Kidney (tissue), 14 donors: ENCODE results near the gene TSKU. TPM values are rescaled to one million over a fixed set of nuclear protein-coding genes. Genes with fewer than 3 reads are reported as not detected.
"Not testable (repeated sequence)": the region's sequence is repeated elsewhere in the genome, so short reads cannot be mapped to it uniquely, and the experiment has no call there.

ENCODE experiments used
- DNase-seq, 5 donors: peaks; one replicate each; pipeline ENCODE4 v3.0.0-alpha.2; 2013 to 2020
- FAIRE-seq: peaks from 2 replicates; lab custom pipeline; 2012; peaks lifted over from hg19 to GRCh38; lab: Jason Lieb, UNC
- H3K27ac ChIP-seq, 2 donors: one replicate each; pipeline ENCODE4 v1.7.0; 2013; ENCODE audit warnings: low read depth in 2 of 2, low read length in 2 of 2, inconsistent platforms in 1 of 2
- H3K27me3 ChIP-seq: one replicate; pipeline ENCODE4 v1.7.1; 2013; ENCODE audit warnings: low read length, inconsistent platforms; ENCODE audit not compliant: control insufficient read depth, insufficient read depth
- H3K36me3 ChIP-seq, 3 donors: one replicate each; pipeline versions ENCODE4 v1.7.0 to v1.7.1; 2013; ENCODE audit warnings: low read length in 3 of 3, control low read depth in 1 of 3, inconsistent platforms in 1 of 3; ENCODE audit not compliant: insufficient read depth in 3 of 3, control insufficient read depth in 2 of 3
- H3K4me1 ChIP-seq, 3 donors: one replicate each; pipeline versions ENCODE4 v1.7.0 to v1.7.1; 2013; ENCODE audit warnings: low read length in 3 of 3, inconsistent platforms in 1 of 3, low read depth in 1 of 3; ENCODE audit not compliant: control insufficient read depth in 2 of 3, insufficient read depth in 2 of 3
- H3K4me3 ChIP-seq, 3 donors: one replicate each; pipeline versions ENCODE4 v1.7.0 to v1.8.1; 2013; ENCODE audit warnings: low read length in 3 of 3, control low read depth in 1 of 3, inconsistent platforms in 1 of 3
- H3K9ac ChIP-seq, 3 donors: one replicate each; pipeline versions ENCODE4 v1.7.0 to v1.7.1; 2013; ENCODE audit warnings: low read length in 3 of 3, control low read depth in 1 of 3, inconsistent platforms in 1 of 3
- H3K9me3 ChIP-seq, 3 donors: one replicate each; pipeline versions ENCODE4 v1.7.0 to v1.7.1; 2013; ENCODE audit warnings: low read length in 3 of 3, control low read depth in 1 of 3, inconsistent platforms in 1 of 3; ENCODE audit not compliant: control insufficient read depth in 2 of 3, insufficient read depth in 1 of 3
- intact Hi-C: fragments of 100-400 bp; cut with DNase I; formaldehyde crosslinking; loops from one replicate; pipeline ENCODE4 v1.11.1; 2022
- polyA plus RNA-seq: library from polyadenylated mRNA; stranded (reverse); fragments of 350-450 nt; fragmentation: Illumina TruSeq; extraction: RNeasy Lipid Tissue Mini Kit (QIAGEN cat#74804); gene quantifications from one replicate; pipeline ENCODE4 v1.2.3, GENCODE V29; 2014; ENCODE audit warnings: low read depth, low replicate concordance; ENCODE audit not compliant: insufficient read depth
- total RNA-seq: library from RNA; stranded (reverse); fragmentation: NEBNext Ultra II Directional; extraction: Animal tissue kit (Norgen Biotek cat#: 25700); gene quantifications from one replicate; pipeline ENCODE4 v1.2.1, GENCODE V29; 2021
- TF ChIP-seq, protein P1 (sequence below): IDR thresholded peaks from 3 replicates; pipeline ENCODE4 v1.5.1; 2012; ENCODE audit warnings: mild to moderate bottlenecking, moderate library complexity, borderline replicate concordance; ENCODE audit not compliant: insufficient read depth; ENCODE audit errors: extremely low read depth
- donor health status: control.
- donor health status: control.
- donor health status: control.
- donor health status: control.
- donor health status: control.
- donor health status: DM: yes; HTN: yes; CAD: no.
- donor health status: Normal renal cell carcinoma (clear cell type).

The TSKU gene
- total and polyA plus RNA-seq, 2 donors from 2014 or later = 27.3 to 41.0 TPM

- intact Hi-C loops = no loop called here
- no peak overlapping the region for H3K9ac ChIP-seq
These were observed 5.7 kb downstream of the TSKU start for GRCh38 chr11:76788661-76789442.

DNA sequence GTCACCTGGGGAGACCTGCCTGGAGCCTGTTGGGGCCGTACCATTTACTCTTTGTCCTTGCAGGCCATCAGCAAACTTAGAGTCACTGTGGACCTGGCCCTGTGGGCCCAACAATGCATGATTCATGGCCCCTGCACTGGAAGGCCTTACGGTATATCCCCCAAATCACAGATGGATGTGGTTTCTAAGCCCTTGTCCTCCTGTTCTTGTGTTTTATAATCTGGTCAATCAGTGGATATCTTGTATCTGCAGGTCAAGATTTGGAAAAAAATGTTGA lies 6.2 kb downstream of the TSKU start:
- DNase-seq (no peak), FAIRE-seq (no peak)
- TF ChIP-seq, protein P1, sequence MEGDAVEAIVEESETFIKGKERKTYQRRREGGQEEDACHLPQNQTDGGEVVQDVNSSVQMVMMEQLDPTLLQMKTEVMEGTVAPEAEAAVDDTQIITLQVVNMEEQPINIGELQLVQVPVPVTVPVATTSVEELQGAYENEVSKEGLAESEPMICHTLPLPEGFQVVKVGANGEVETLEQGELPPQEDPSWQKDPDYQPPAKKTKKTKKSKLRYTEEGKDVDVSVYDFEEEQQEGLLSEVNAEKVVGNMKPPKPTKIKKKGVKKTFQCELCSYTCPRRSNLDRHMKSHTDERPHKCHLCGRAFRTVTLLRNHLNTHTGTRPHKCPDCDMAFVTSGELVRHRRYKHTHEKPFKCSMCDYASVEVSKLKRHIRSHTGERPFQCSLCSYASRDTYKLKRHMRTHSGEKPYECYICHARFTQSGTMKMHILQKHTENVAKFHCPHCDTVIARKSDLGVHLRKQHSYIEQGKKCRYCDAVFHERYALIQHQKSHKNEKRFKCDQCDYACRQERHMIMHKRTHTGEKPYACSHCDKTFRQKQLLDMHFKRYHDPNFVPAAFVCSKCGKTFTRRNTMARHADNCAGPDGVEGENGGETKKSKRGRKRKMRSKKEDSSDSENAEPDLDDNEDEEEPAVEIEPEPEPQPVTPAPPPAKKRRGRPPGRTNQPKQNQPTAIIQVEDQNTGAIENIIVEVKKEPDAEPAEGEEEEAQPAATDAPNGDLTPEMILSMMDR = no peak
- Histone ChIP-seq H3K4me3 (no peak overlapping the region), H3K9ac (no peak overlapping the region), H3K9me3 (no peaks in the 10 kb centered on the region), H3K27ac (no peak overlapping the region), H3K27me3 (no peaks in the 10 kb centered on the region), H3K4me1 (peaks cover 0 to 41% (median 35%) of the 10 kb centered on the region in 3 donors), H3K36me3 (peaks cover 0 to 2% (median 0%) of the 10 kb centered on the region in 3 donors)
- intact Hi-C loops = no loop called here

More at GRCh38 chr11:76788661-76789442, 5.7 kb downstream of the TSKU start:
- no peak for FAIRE-seq
- peaks cover 0 to 2% (median 0%) of the 10 kb centered on the region in 3 donors for H3K36me3 ChIP-seq
- peak overlapping the region; percentile 3 to 58 for H3K27ac ChIP-seq
- H3K27me3 ChIP-seq = no peaks in the 10 kb centered on the region
- H3K9me3 ChIP-seq = no peaks in the 10 kb centered on the region
- H3K4me3 ChIP-seq = no peak overlapping the region
- peaks cover 0 to 38% (median 31%) of the 10 kb centered on the region in 3 donors for H3K4me1 ChIP-seq
- TF ChIP-seq, protein P1 = no peak
- peak in 2 of 5 donors; percentile 39 to 91 for DNase-seq

- intact Hi-C loops = no loop called here
- H3K27ac ChIP-seq = peak overlapping the region in 1 of 2 donors; percentile 41
- H3K27me3 ChIP-seq = no peaks in the 10 kb centered on the region
- no peaks in the 10 kb centered on the region for H3K9me3 ChIP-seq
- no peak overlapping the region for H3K9ac ChIP-seq
- no peak overlapping the region for H3K4me3 ChIP-seq
- DNase-seq (peak in 1 of 5 donors; percentile 25), FAIRE-seq (no peak)
- H3K4me1 ChIP-seq = peaks cover 0 to 40% (median 37%) of the 10 kb centered on the region in 3 donors
- H3K36me3 ChIP-seq = peaks cover 0 to 2% (median 0%) of the 10 kb centered on the region in 3 donors
- TF ChIP-seq, protein P1 = no peak
These were observed 7.1 kb downstream of the TSKU start for GRCh38 chr11:76790251-76790650.

GRCh38 chr11:76791002-76791770 lies 8.0 kb downstream of the TSKU start:
- DNase-seq, intact Hi-C loops, H3K9ac ChIP-seq, H3K27me3 ChIP-seq, H3K9me3 ChIP-seq, H3K4me3 ChIP-seq, H3K36me3 ChIP-seq, FAIRE-seq: not testable (repeated sequence)
- peaks cover 0 to 45% (median 38%) of the 10 kb centered on the region in 3 donors for H3K4me1 ChIP-seq
- peak overlapping the region in 1 of 2 donors; percentile 55 for H3K27ac ChIP-seq
